Body of pancreas (tissue), 4 donors: Measurements from ENCODE around the gene CORO7.

ENCODE experiments used
- POLR2A ChIP-seq, 3 donors: fragments of 450-650 bp; IDR thresholded peaks; one replicate each; pipeline ENCODE4 v1.6.1; 2016; ENCODE audit warnings: antibody characterized with exemption in 3 of 3, mild to moderate bottlenecking in 2 of 3
- TF ChIP-seq, protein P1 (sequence below), 7 experiments: fragments of 450-650 bp in 4 of 7; fragments of 200-600 bp in 3 of 7; sonication (generic) in 3 of 7; IDR thresholded peaks; one replicate each; pipeline ENCODE4 v1.5.1; 2016 to 2019; ENCODE audit warnings: antibody characterized with exemption in 7 of 7

DNA sequence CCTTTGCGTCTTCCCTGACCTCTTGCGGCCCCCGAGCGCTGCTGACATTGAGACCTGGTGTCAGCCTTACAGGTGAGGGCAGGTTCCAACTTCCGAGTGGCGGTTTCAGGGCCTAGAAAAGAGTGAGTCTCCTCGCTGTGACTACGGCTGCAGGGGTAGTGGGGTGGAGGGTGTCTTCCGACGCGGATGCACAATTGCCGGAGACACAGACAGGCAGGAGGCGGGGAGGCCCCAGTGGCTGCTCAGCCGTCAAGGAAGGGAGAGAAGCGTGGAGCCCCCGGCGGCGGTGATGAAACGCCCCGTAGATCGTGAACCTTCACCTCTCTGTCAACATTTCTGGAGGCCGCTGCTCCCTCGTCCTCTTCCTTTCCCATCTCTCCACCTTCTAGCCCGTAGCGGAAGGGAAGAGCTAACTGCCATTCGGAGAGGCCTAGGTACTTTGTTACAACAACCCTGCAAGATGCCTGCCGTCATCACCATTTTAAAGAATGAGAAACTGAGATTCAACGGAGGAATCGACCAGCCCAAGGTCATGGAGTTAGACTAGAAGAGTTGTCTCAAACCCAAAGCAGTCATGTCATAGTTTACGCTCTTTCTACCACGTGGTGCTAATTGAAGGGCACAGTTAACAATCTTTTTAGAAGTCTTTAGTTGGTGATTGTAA lies 9.8 kb upstream of the CORO7 start:
- TF ChIP-seq, protein P1, sequence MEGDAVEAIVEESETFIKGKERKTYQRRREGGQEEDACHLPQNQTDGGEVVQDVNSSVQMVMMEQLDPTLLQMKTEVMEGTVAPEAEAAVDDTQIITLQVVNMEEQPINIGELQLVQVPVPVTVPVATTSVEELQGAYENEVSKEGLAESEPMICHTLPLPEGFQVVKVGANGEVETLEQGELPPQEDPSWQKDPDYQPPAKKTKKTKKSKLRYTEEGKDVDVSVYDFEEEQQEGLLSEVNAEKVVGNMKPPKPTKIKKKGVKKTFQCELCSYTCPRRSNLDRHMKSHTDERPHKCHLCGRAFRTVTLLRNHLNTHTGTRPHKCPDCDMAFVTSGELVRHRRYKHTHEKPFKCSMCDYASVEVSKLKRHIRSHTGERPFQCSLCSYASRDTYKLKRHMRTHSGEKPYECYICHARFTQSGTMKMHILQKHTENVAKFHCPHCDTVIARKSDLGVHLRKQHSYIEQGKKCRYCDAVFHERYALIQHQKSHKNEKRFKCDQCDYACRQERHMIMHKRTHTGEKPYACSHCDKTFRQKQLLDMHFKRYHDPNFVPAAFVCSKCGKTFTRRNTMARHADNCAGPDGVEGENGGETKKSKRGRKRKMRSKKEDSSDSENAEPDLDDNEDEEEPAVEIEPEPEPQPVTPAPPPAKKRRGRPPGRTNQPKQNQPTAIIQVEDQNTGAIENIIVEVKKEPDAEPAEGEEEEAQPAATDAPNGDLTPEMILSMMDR (IDR thresholded peaks at IDR 0.05) = no peak
- TF ChIP-seq POLR2A (IDR thresholded peaks at IDR 0.05) = no peak
